ENCODE data around the gene ZMYND11. TPM values are rescaled to one million over a fixed set of nuclear protein-coding genes. Genes with fewer than 3 reads are reported as not detected.

Gene ZMYND11
- total and polyA plus RNA-seq, 4 donors: 29.5 to 78.3 (median 43.2) TPM

DNA sequence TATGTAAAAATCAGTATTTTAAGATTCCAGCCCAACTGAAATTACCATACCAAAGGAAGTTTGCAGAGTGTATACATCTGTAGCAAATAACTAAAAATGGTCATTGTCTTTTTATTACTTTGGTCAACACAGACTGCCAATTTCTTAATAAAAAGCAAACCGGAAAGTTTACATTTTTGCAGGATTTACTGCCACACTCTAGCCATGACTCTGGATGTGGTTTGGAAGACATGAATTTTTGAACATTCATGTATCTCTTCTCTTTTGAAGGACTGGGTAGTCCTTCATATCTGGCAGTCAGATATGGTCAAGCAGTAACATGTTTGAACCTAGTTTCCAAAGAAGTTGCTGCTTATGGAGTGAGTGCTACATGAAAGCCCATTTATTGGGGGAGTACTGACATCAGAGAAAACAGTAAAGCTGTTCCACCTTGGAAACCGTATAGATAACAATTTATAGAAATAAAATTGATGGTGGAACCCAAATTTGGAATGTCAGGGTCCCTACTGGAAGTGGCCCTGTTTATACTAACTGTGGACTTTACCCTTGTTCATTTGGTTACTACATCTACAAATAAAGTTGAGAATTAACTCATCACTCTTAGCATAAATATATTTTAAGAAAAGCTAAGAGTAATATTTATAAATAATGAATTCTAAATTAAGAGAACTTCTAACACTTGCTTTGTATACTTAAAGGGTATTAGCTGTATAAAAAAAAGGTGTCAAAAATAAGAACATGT, 84.6 kb downstream of the ZMYND11 start:
- Histone ChIP-seq H3K9ac (ENCODE audit: insufficient read depth in 1 of 2, low read length in 2 of 2) (no peak overlapping the region), H3K27me3 (ENCODE audit: control insufficient read depth in 3 of 3, insufficient read depth in 3 of 3, low read length in 2 of 3) (no peaks in the 10 kb centered on the region), H3K9me3 (ENCODE audit: control insufficient read depth in 4 of 4, insufficient read depth in 3 of 4, low read length in 3 of 4) (no peaks in the 10 kb centered on the region), H3K4me1 (ENCODE audit: control insufficient read depth in 5 of 5, insufficient read depth in 5 of 5, low read length in 5 of 5) (peaks cover 0 to 9% (median 0%) of the 10 kb centered on the region in 5 donors), H3K27ac (ENCODE audit: low read depth in 1 of 2, low read length in 1 of 2) (no peak overlapping the region), H3K4me3 (no peak overlapping the region), H3K36me3 (ENCODE audit: control insufficient read depth in 4 of 4, insufficient read depth in 4 of 4, low read length in 4 of 4) (peaks cover 0 to 9% (median 0%) of the 10 kb centered on the region in 4 donors)
- ATAC-seq (ENCODE audit: insufficient read depth, low FRiP score): no peak
- DNase-seq: no peak
- WGBS, 2 donors: 80 to 84% methylated on average over 2 of the region's 2 CpGs
- TF ChIP-seq, protein P1, sequence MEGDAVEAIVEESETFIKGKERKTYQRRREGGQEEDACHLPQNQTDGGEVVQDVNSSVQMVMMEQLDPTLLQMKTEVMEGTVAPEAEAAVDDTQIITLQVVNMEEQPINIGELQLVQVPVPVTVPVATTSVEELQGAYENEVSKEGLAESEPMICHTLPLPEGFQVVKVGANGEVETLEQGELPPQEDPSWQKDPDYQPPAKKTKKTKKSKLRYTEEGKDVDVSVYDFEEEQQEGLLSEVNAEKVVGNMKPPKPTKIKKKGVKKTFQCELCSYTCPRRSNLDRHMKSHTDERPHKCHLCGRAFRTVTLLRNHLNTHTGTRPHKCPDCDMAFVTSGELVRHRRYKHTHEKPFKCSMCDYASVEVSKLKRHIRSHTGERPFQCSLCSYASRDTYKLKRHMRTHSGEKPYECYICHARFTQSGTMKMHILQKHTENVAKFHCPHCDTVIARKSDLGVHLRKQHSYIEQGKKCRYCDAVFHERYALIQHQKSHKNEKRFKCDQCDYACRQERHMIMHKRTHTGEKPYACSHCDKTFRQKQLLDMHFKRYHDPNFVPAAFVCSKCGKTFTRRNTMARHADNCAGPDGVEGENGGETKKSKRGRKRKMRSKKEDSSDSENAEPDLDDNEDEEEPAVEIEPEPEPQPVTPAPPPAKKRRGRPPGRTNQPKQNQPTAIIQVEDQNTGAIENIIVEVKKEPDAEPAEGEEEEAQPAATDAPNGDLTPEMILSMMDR (IDR thresholded peaks at IDR 0.05; ENCODE audit: control extremely low read depth, extremely low read depth): no peak

DNA sequence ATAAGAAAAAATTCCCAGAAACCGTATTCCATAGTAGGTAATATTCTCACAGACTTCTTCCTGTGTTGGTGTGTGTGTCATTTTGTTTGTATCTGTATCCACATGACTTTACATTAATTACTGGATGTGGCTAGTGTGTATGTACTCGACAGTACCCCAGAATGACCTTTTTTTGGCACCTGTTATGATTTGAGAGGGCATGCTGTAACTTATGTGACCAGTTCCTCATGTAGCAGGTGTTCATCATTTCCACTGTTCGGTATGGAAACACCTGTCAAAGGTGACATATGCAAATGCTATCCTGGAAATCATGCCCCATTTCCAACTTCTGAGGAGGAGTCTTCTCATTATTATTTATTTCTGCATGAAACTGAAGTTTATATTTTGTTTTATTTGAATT, 89.3 kb downstream of the ZMYND11 start:
- TF ChIP-seq, protein P1 (IDR thresholded peaks at IDR 0.05; ENCODE audit: control extremely low read depth, extremely low read depth): no peak
- no peak overlapping the region for H3K9ac ChIP-seq (ENCODE audit: insufficient read depth in 1 of 2, low read length in 2 of 2)
- no peaks in the 10 kb centered on the region for H3K9me3 ChIP-seq (ENCODE audit: control insufficient read depth in 4 of 4, insufficient read depth in 3 of 4, low read length in 3 of 4)
- no peak overlapping the region for H3K27ac ChIP-seq (ENCODE audit: low read depth in 1 of 2, low read length in 1 of 2)
- peaks cover 0 to 2% (median 0%) of the 10 kb centered on the region in 4 donors for H3K36me3 ChIP-seq (ENCODE audit: control insufficient read depth in 4 of 4, insufficient read depth in 4 of 4, low read length in 4 of 4)
- 74 to 82% methylated on average over 3 of the region's 3 CpGs for WGBS, 2 donors
- H3K4me3 ChIP-seq: no peak overlapping the region
- no peak for ATAC-seq (ENCODE audit: insufficient read depth, low FRiP score)
- peaks cover 0 to under 1% (median 0%) of the 10 kb centered on the region in 5 donors for H3K4me1 ChIP-seq (ENCODE audit: control insufficient read depth in 5 of 5, insufficient read depth in 5 of 5, low read length in 5 of 5)
- H3K27me3 ChIP-seq (ENCODE audit: control insufficient read depth in 3 of 3, insufficient read depth in 3 of 3, low read length in 2 of 3): no peaks in the 10 kb centered on the region
- no peak for DNase-seq

DNA sequence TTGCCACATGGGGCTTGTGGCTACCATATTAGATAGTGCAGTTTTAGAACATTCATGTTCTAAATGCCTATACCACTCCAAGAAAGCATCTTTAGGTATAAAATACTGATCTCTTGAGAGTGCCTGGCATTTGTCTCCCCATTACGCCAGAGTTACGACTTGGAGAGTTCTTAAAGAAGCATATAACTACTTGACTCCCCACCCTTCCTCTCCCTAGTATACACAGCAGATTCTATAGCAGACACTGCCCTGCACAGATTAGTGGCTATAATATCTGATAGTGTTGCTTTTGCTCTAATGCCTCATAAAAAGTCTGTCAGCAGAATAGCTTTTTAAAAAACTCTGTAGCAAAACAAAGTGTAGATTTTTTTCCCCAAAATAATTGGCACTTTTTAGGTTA, 90.8 kb downstream of the ZMYND11 start:
- 71 to 88% methylated on average over 2 of the region's 2 CpGs for WGBS, 2 donors

More for the DNA sequence above, 90.8 kb downstream of the ZMYND11 start:
- H3K4me1 ChIP-seq (ENCODE audit: control insufficient read depth in 5 of 5, insufficient read depth in 5 of 5, low read length in 5 of 5): no peaks in the 10 kb centered on the region
- no peak overlapping the region for H3K27ac ChIP-seq (ENCODE audit: low read depth in 1 of 2, low read length in 1 of 2)
- H3K9ac ChIP-seq (ENCODE audit: insufficient read depth in 1 of 2, low read length in 2 of 2): no peak overlapping the region
- no peak overlapping the region for H3K4me3 ChIP-seq
- H3K9me3 ChIP-seq (ENCODE audit: control insufficient read depth in 4 of 4, insufficient read depth in 3 of 4, low read length in 3 of 4): no peaks in the 10 kb centered on the region
- DNase-seq (no peak), ATAC-seq (ENCODE audit: insufficient read depth, low FRiP score) (no peak)
- H3K36me3 ChIP-seq (ENCODE audit: control insufficient read depth in 4 of 4, insufficient read depth in 4 of 4, low read length in 4 of 4): peaks cover 0 to 2% (median 0%) of the 10 kb centered on the region in 4 donors
- H3K27me3 ChIP-seq (ENCODE audit: control insufficient read depth in 3 of 3, insufficient read depth in 3 of 3, low read length in 2 of 3): no peaks in the 10 kb centered on the region
- TF ChIP-seq, protein P1 (IDR thresholded peaks at IDR 0.05; ENCODE audit: control extremely low read depth, extremely low read depth): no peak

Data from lung (tissue), 12 donors.